A549 treated with CORT108297 at 1 μM for 4 hours (cell line): Measurements from ENCODE around the gene ZBTB42. TPM values are rescaled to one million over a fixed set of nuclear protein-coding genes. Genes with fewer than 3 reads are reported as not detected.

Experiments used
- total RNA-seq: library from RNA; stranded (reverse); fragments of 200-300 nt; extraction: Qiagen RNA extraction; gene quantifications from 5 replicates; pipeline ENCODE4 v1.2.3, GENCODE V29; 2022

ZBTB42 gene
- total RNA-seq, result 2.3 to 4.0 TPM (median 3.5 TPM) in 5 replicates

GRCh38 chr14:104800771-104801519 lies at the start of gene ZBTB42:
Gene ZBTB42 (plus strand): TSS chr14:104801101. CDS start chr14:104801198, 97 bp downstream.

DNA sequence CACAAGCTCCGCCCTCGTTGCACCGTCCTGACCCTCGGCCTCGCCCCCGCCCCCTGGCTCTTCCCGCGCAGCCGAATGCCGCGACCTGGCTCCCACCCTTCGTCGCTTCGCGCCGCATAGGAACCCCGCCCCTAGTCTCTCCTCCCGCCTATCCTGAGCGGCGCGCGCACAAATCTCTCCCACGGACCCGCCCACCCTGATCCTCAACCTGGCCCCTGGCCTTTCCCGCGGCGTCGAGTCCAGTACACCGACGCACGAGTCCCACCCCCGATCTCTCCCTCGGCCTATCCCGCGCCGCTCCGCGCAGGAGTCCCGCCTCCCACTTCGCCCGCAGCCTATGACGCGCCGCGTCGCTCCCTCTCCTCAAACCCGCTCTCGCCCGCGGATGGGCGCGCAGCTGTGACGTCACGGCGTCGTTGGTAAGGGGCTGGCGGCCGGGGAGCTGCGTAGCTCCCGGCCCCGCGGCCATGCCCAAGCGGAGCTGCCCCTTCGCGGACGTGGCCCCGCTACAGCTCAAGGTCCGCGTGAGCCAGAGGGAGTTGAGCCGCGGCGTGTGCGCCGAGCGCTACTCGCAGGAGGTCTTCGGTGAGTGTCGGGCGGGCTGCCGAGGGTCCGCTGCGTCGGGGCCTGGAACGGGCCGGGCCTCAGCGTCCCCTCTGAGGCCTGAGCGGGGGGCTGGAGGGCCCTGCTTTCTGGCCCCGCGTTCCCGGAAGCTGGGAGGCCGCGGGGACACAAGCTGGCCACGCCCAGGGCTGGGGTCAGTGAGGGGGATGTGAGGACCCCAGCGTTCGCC lies 48.0 kb upstream of the ZBTB42 start, which contains the start of gene SIVA1:
Gene SIVA1 (plus strand): TSS at position 413 of the 793 bp plus-strand sequence. CDS start 55 bp downstream, at position 468.

DNA sequence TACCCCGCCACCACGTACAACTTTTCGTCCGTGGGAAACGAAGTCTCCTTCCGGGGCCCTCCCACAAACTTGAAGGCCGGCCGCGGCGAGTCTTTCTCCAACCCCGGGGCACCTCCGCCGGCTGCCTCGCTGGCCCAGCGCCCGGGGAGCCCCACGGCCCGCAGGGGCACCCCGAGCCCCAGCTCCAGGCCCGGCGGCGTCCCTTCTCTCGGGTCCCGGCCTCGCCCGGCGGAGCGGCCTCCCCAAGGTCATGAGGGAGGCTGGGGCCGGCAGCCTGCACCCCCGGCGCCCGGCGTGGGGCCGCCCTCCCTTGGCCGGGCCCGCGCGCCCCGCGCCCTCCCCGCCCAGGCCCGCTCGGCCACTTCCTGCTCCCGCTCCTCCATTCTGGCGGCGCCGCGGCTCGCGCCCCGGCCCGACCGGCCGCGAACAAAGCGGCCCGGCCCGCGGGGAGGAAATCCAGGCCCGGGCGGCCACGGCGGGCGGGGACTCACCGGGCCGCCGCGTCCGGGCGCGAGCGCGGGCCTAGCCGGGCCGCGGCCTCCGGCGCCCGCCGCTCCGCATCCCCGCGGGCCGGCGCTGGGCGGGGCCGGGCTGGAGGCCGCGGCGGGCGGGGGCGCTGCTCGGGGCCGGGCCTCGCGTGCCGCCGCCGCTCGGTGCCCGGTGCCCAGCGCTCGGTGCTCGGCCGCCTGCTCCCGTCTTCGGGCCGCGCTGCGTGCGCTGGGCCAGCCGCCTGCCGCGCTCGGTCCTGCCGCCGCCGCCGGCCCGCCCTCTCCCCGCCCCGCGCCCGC lies 5.7 kb upstream of the ZBTB42 start, which contains the start of gene AKT1:
Gene AKT1 (minus strand): TSS at position 756 of the 788 bp plus-strand sequence. CDS start 3,105 bp downstream, outside the sequence.

Other genes starting within 250 kb of the ZBTB42 start
- gene C14orf180, start 221.3 kb upstream of the ZBTB42 start, total RNA-seq, result not detected in 5 replicates
- 0.21 to 0.32 TPM (median 0.28 TPM) in 5 replicates for gene TMEM179, start 196.3 kb upstream of the ZBTB42 start, total RNA-seq
- 85.3 to 150 TPM (median 145 TPM) in 5 replicates for gene INF2, start 111.5 kb upstream of the ZBTB42 start, total RNA-seq
- gene ADSS1, start 76.9 kb upstream of the ZBTB42 start, total RNA-seq, result 5.6 to 8.9 TPM (median 6.6 TPM) in 5 replicates
- 120 to 223 TPM (median 214 TPM) in 5 replicates for gene SIVA1, start 48.0 kb upstream of the ZBTB42 start, total RNA-seq
- 84.8 to 115 TPM (median 110 TPM) in 5 replicates for gene AKT1, start 5.4 kb upstream of the ZBTB42 start, total RNA-seq
- 17.8 to 28.1 TPM (median 24.8 TPM) in 5 replicates for gene CEP170B, start 64.2 kb downstream of the ZBTB42 start, total RNA-seq
- gene PLD4, start 123.8 kb downstream of the ZBTB42 start, total RNA-seq, result 0.06 to 0.12 TPM (median 0.06 TPM) in 4 of 5 replicates, not detected in the other
- 182 to 238 TPM (median 196 TPM) in 5 replicates for gene AHNAK2, start 177.3 kb downstream of the ZBTB42 start, total RNA-seq
- 16.2 to 18.0 TPM (median 17.4 TPM) in 5 replicates for gene CLBA1, start 184.7 kb downstream of the ZBTB42 start, total RNA-seq
- 45.2 to 56.6 TPM (median 54.3 TPM) in 5 replicates for gene CDCA4, start 220.0 kb downstream of the ZBTB42 start, total RNA-seq